Measurements from ENCODE around the gene EGFL8. TPM values are rescaled to one million over a fixed set of nuclear protein-coding genes. Genes with fewer than 3 reads are reported as not detected.

The EGFL8 gene
- total RNA-seq, 1 experiment from 2014 or later, result 11.1 TPM

DNA sequence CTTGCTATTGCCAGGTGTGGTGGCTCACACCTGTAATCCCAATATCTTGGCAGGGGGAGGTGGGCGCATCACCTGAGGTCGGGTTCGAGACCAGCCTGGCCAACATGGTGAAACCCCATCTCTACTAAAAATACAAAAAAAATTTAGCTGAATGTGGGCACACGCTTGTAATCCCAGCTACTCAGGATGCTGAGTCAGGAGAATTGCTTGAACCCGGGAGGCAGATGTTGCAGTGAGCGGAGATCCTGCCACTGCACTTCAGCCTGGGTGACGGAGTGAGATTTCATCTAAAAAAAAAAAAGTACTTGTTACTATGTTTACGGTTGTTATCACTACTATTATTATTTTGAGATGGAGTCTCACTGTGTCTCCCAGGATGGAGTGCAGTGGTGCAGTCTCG lies 7.5 kb upstream of the EGFL8 start:
- no TSS peak for BruUV-seq (replicated peaks)
- in situ Hi-C loops (cut with HindIII; ENCODE audit: low pct_unique_long_range_greater_than_20kb, low sequenced_read_pairs), result no loop called here
- DNase-seq (ENCODE audit: low read depth, low spot score) (no peak), ATAC-seq (no peak)
- no peaks in the 10 kb centered on the region for H3K9me3 ChIP-seq (ENCODE audit: control insufficient read depth, insufficient read depth, low read depth, low read length)
- peaks cover 20% of the 10 kb centered on the region for H3K4me1 ChIP-seq (ENCODE audit: control insufficient read depth, insufficient read depth, low read length)
- POLR2A ChIA-PET, result no interaction called here
- CTCF ChIA-PET, result no interaction called here
- no peaks in the 10 kb centered on the region; the same call in 1 of the 2 replicates for H3K36me3 ChIP-seq (ENCODE audit: control insufficient read depth, insufficient read depth, low read length)
- no peak overlapping the region for H3K27ac ChIP-seq (ENCODE audit: low read length)
- no peak for TF ChIP-seq POLR2AphosphoS5 (IDR thresholded peaks at IDR 0.05; ENCODE audit: low read depth, low read length)
- TF ChIP-seq, protein P1, sequence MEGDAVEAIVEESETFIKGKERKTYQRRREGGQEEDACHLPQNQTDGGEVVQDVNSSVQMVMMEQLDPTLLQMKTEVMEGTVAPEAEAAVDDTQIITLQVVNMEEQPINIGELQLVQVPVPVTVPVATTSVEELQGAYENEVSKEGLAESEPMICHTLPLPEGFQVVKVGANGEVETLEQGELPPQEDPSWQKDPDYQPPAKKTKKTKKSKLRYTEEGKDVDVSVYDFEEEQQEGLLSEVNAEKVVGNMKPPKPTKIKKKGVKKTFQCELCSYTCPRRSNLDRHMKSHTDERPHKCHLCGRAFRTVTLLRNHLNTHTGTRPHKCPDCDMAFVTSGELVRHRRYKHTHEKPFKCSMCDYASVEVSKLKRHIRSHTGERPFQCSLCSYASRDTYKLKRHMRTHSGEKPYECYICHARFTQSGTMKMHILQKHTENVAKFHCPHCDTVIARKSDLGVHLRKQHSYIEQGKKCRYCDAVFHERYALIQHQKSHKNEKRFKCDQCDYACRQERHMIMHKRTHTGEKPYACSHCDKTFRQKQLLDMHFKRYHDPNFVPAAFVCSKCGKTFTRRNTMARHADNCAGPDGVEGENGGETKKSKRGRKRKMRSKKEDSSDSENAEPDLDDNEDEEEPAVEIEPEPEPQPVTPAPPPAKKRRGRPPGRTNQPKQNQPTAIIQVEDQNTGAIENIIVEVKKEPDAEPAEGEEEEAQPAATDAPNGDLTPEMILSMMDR (IDR thresholded peaks at IDR 0.05), result no peak
- TF ChIP-seq TCF7L2 (IDR thresholded peaks at IDR 0.05; ENCODE audit: low read depth, low read length), result no peak
- no peak for TF ChIP-seq SIN3A (IDR thresholded peaks at IDR 0.05; ENCODE audit: borderline replicate concordance, insufficient read depth, low read depth, low read length)
- TF ChIP-seq, protein P2, sequence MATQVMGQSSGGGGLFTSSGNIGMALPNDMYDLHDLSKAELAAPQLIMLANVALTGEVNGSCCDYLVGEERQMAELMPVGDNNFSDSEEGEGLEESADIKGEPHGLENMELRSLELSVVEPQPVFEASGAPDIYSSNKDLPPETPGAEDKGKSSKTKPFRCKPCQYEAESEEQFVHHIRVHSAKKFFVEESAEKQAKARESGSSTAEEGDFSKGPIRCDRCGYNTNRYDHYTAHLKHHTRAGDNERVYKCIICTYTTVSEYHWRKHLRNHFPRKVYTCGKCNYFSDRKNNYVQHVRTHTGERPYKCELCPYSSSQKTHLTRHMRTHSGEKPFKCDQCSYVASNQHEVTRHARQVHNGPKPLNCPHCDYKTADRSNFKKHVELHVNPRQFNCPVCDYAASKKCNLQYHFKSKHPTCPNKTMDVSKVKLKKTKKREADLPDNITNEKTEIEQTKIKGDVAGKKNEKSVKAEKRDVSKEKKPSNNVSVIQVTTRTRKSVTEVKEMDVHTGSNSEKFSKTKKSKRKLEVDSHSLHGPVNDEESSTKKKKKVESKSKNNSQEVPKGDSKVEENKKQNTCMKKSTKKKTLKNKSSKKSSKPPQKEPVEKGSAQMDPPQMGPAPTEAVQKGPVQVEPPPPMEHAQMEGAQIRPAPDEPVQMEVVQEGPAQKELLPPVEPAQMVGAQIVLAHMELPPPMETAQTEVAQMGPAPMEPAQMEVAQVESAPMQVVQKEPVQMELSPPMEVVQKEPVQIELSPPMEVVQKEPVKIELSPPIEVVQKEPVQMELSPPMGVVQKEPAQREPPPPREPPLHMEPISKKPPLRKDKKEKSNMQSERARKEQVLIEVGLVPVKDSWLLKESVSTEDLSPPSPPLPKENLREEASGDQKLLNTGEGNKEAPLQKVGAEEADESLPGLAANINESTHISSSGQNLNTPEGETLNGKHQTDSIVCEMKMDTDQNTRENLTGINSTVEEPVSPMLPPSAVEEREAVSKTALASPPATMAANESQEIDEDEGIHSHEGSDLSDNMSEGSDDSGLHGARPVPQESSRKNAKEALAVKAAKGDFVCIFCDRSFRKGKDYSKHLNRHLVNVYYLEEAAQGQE (IDR thresholded peaks at IDR 0.05; ENCODE audit: insufficient read depth in 1 of 2, low read depth in 2 of 2, low read length in 1 of 2), result no peak
- no peaks in the 10 kb centered on the region for H3K27me3 ChIP-seq (ENCODE audit: control insufficient read depth, insufficient read depth, low read length)
- intact Hi-C loops (cut with micrococcal nuclease; ENCODE audit: unreplicated experiment), result no loop called here
- H3K4me3 ChIP-seq (ENCODE audit: low read depth in 2 of 2, low read length in 2 of 2), result no peak overlapping the region

DNA sequence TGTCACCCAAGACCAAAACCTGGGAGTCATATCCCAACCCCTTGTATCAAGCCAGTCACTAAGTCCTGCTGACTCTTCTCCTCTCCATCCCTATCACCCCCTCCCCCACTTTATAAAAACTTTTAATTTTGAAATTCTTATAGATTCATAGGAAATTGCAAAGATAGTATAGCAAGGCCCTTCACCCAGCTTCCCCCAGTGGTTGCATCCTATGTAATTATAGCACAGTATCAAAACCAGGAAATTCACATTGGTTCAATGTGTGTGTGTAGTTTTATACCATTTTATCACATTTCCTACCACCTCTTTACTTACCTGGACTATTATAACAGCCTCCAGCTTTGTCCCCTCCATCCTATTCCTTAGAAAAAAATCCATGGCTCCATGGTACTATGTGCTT lies 6.3 kb upstream of the EGFL8 start:
- no peak overlapping the region for H3K27ac ChIP-seq (ENCODE audit: low read length)
- DNase-seq (ENCODE audit: low read depth, low spot score) (no peak), ATAC-seq (no peak)
- H3K4me1 ChIP-seq (ENCODE audit: control insufficient read depth, insufficient read depth, low read length), result peaks cover 9% of the 10 kb centered on the region
- CTCF ChIA-PET, result no interaction called here
- TF ChIP-seq POLR2AphosphoS5 (IDR thresholded peaks at IDR 0.05; ENCODE audit: low read depth, low read length) (no peak), TCF7L2 (IDR thresholded peaks at IDR 0.05; ENCODE audit: low read depth, low read length) (no peak), SIN3A (IDR thresholded peaks at IDR 0.05; ENCODE audit: borderline replicate concordance, insufficient read depth, low read depth, low read length) (no peak)
- TF ChIP-seq, protein P1 (IDR thresholded peaks at IDR 0.05), result no peak
- TF ChIP-seq, protein P2 (IDR thresholded peaks at IDR 0.05; ENCODE audit: insufficient read depth in 1 of 2, low read depth in 2 of 2, low read length in 1 of 2), result no peak
- BruUV-seq (replicated peaks), result no TSS peak
- intact Hi-C loops (cut with micrococcal nuclease; ENCODE audit: unreplicated experiment), result no loop called here
- no peaks in the 10 kb centered on the region for H3K9me3 ChIP-seq (ENCODE audit: control insufficient read depth, insufficient read depth, low read depth, low read length)
- H3K4me3 ChIP-seq (ENCODE audit: low read depth in 2 of 2, low read length in 2 of 2), result no peak overlapping the region
- H3K27me3 ChIP-seq (ENCODE audit: control insufficient read depth, insufficient read depth, low read length), result no peaks in the 10 kb centered on the region
- no peaks in the 10 kb centered on the region; the same call in 1 of the 2 replicates for H3K36me3 ChIP-seq (ENCODE audit: control insufficient read depth, insufficient read depth, low read length)
- in situ Hi-C loops (cut with HindIII; ENCODE audit: low pct_unique_long_range_greater_than_20kb, low sequenced_read_pairs), result no loop called here
- POLR2A ChIA-PET, result interaction anchor here (0.7 kb wide), 1 partner anchor 15 kb away, joined by 4 read pairs; no protein-coding TSS in a partner anchor
